Testis (tissue), 3 donors: ENCODE measurements around the gene GRID1. TPM values are rescaled to one million over a fixed set of nuclear protein-coding genes. Genes with fewer than 3 reads are reported as not detected.

Source experiments
- DNase-seq: peaks from one replicate; pipeline ENCODE4 v3.0.0-alpha.2; 2019
- H3K27ac ChIP-seq, 2 donors: fragments of 200-600 bp; sonication (generic); one replicate each; pipeline ENCODE4 v1.5.1; 2019
- H3K27me3 ChIP-seq: fragments of 200-600 bp; sonication (generic); one replicate; pipeline ENCODE4 v1.5.1; 2019
- H3K36me3 ChIP-seq: fragments of 200-600 bp; sonication (generic); one replicate; pipeline ENCODE4 v1.5.1; 2017; ENCODE audit warnings: low read depth; ENCODE audit errors: missing control alignments
- H3K4me1 ChIP-seq: fragments of 200-600 bp; sonication (generic); one replicate; pipeline ENCODE4 v1.5.1; 2019
- H3K4me3 ChIP-seq, 2 donors: fragments of 200-600 bp; sonication (generic); one replicate each; pipeline ENCODE4 v1.5.1; 2017 to 2019
- H3K9me3 ChIP-seq: fragments of 200-600 bp; sonication (generic); one replicate; pipeline ENCODE4 v1.5.1; 2017
- POLR2A ChIP-seq: fragments of 450-650 bp; IDR thresholded peaks from one replicate; pipeline ENCODE4 v1.6.1; 2017; ENCODE audit warnings: antibody characterized with exemption, mild to moderate bottlenecking, moderate library complexity
- WGBS, 2 donors: methylation state at CpG; one replicate each; pipeline ENCODE4 v1.1.5; 2018; 5-methylcytosine and 5-hydroxymethylcytosine counted together
- intact Hi-C: fragments of 100-400 bp; cut with DNase I; formaldehyde crosslinking; loops from one replicate; pipeline ENCODE4 v1.15.1; 2023; ENCODE audit warnings: low total_unique reads
- polyA plus RNA-seq: library from polyadenylated mRNA; stranded (reverse); fragments of 350-450 nt; fragmentation: Illumina TruSeq; extraction: RNeasy Lipid Tissue Mini Kit (QIAGEN cat#74804); gene quantifications from one replicate; pipeline ENCODE4 v1.2.3, GENCODE V29; 2014; ENCODE audit warnings: low read depth, low replicate concordance; ENCODE audit not compliant: insufficient read depth
- total RNA-seq, 2 donors: library from RNA; depleted of rRNA; stranded (reverse); fragments of >200 nt; gene quantifications; one replicate each; pipeline ENCODE4 v1.2.3, GENCODE V29; 2016
- TF ChIP-seq, protein P1 (sequence below), 3 experiments: fragments of 450-650 bp in 2 of 3; fragments of 200-600 bp in 1 of 3; sonication (generic) in 1 of 3; IDR thresholded peaks; one replicate each; pipeline ENCODE4 v1.5.1; 2016 to 2019; ENCODE audit warnings: antibody characterized with exemption in 3 of 3, mild to moderate bottlenecking in 2 of 3, moderate library complexity in 1 of 3

GRID1 gene
- total and polyA plus RNA-seq, 3 donors from 2014 or later: 7.4 to 16.7 (median 8.1) TPM

- peak; percentile 21 for DNase-seq
- no peak overlapping the region for H3K4me3 ChIP-seq
- intact Hi-C loops: no loop called here
- no peaks in the 10 kb centered on the region for H3K27me3 ChIP-seq
- 63 to 66% methylated on average over 11 of the region's 11 CpGs for WGBS, 2 donors
- H3K4me1 ChIP-seq: no peaks in the 10 kb centered on the region
- no peak overlapping the region for H3K27ac ChIP-seq
- H3K36me3 ChIP-seq: no peaks in the 10 kb centered on the region
- TF ChIP-seq, protein P1, sequence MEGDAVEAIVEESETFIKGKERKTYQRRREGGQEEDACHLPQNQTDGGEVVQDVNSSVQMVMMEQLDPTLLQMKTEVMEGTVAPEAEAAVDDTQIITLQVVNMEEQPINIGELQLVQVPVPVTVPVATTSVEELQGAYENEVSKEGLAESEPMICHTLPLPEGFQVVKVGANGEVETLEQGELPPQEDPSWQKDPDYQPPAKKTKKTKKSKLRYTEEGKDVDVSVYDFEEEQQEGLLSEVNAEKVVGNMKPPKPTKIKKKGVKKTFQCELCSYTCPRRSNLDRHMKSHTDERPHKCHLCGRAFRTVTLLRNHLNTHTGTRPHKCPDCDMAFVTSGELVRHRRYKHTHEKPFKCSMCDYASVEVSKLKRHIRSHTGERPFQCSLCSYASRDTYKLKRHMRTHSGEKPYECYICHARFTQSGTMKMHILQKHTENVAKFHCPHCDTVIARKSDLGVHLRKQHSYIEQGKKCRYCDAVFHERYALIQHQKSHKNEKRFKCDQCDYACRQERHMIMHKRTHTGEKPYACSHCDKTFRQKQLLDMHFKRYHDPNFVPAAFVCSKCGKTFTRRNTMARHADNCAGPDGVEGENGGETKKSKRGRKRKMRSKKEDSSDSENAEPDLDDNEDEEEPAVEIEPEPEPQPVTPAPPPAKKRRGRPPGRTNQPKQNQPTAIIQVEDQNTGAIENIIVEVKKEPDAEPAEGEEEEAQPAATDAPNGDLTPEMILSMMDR (IDR thresholded peaks at IDR 0.05): no peak
- no peak for TF ChIP-seq POLR2A
- no peaks in the 10 kb centered on the region for H3K9me3 ChIP-seq
These were observed 163.3 kb downstream of the GRID1 start for GRCh38 chr10:86203162-86203905.

- no peaks in the 10 kb centered on the region for H3K4me1 ChIP-seq
- DNase-seq: no peak
- intact Hi-C loops: no loop called here
- WGBS, 2 donors: 90 to 93% methylated on average over 5 of the region's 5 CpGs
- H3K36me3 ChIP-seq: no peaks in the 10 kb centered on the region
- no peaks in the 10 kb centered on the region for H3K27me3 ChIP-seq
- H3K9me3 ChIP-seq: no peaks in the 10 kb centered on the region
- H3K4me3 ChIP-seq: no peak overlapping the region
- TF ChIP-seq POLR2A: no peak
- TF ChIP-seq, protein P1 (IDR thresholded peaks at IDR 0.05): no peak
- no peak overlapping the region for H3K27ac ChIP-seq
These were observed 164.3 kb downstream of the GRID1 start for GRCh38 chr10:86202226-86202735.

DNA sequence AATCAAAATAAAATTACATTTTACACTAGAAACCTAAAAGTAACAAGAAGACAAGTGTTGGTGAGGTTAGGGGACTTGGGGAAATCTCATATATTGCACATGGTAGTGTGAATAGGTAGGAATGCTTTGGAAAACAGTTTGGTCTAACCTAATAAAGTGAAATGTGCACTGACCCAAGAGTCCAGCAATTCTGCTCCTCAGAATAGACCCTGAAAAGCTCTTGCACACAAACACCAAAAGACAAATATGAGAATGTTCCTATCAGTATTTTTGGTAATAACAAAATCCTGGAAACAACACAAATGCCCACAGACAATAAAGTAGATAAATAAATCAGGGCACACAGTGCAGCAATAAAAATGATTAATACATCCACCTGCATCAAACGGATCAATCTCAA lies 165.7 kb downstream of the GRID1 start:
- intact Hi-C loops: no loop called here
- WGBS, 2 donors: 92 to 95% methylated on average over 1 of the region's 1 CpG
- H3K9me3 ChIP-seq: no peaks in the 10 kb centered on the region
- H3K36me3 ChIP-seq: no peaks in the 10 kb centered on the region
- TF ChIP-seq, protein P1 (IDR thresholded peaks at IDR 0.05): no peak
- no peak for TF ChIP-seq POLR2A
- DNase-seq: no peak
- no peaks in the 10 kb centered on the region for H3K4me1 ChIP-seq
- no peak overlapping the region for H3K4me3 ChIP-seq
- H3K27me3 ChIP-seq: no peaks in the 10 kb centered on the region
- no peak overlapping the region for H3K27ac ChIP-seq

DNA sequence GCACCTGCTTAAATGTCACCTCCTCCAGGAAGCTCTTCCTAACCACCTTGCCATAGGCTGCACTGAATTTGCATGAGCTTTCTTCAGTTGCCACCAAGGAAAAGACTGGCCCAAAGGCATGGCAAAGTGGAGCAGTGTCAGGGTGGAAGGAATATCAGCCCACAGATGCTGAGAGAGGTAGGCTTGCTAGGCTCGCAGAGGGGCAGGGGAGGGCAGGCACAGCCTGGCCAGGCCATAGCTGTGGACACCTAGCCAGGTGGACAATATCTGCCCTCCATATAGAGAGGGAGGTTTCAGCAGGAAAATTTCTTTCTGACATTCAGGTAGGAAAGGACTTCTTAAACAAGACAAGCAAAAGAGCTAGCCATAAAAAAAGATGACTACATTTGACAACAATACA lies 166.3 kb downstream of the GRID1 start:
- TF ChIP-seq, protein P1 (IDR thresholded peaks at IDR 0.05): no peak
- no peak for TF ChIP-seq POLR2A
- no peaks in the 10 kb centered on the region for H3K27me3 ChIP-seq
- intact Hi-C loops: no loop called here
- H3K4me1 ChIP-seq: no peaks in the 10 kb centered on the region
- H3K9me3 ChIP-seq: no peaks in the 10 kb centered on the region
- H3K27ac ChIP-seq: no peak overlapping the region
- H3K4me3 ChIP-seq: no peak overlapping the region
- 96 to 100% methylated on average over 1 of the region's 1 CpG for WGBS, 2 donors
- no peak for DNase-seq
- no peaks in the 10 kb centered on the region for H3K36me3 ChIP-seq

GRCh38 chr10:86199041-86199440 lies 167.6 kb downstream of the GRID1 start:
- no peaks in the 10 kb centered on the region for H3K27me3 ChIP-seq
- WGBS, 2 donors: 81 to 92% methylated on average over 1 of the region's 1 CpG

More at GRCh38 chr10:86199041-86199440, 167.6 kb downstream of the GRID1 start:
- Histone ChIP-seq H3K36me3 (no peaks in the 10 kb centered on the region), H3K9me3 (no peaks in the 10 kb centered on the region), H3K27ac (no peak overlapping the region), H3K4me3 (no peak overlapping the region), H3K4me1 (no peaks in the 10 kb centered on the region)
- intact Hi-C loops: no loop called here
- DNase-seq: no peak
- TF ChIP-seq POLR2A: no peak
- TF ChIP-seq, protein P1 (IDR thresholded peaks at IDR 0.05): no peak
